ENCODE results near the gene AQP1. TPM values are rescaled to one million over a fixed set of nuclear protein-coding genes. Genes with fewer than 3 reads are reported as not detected.

AQP1 gene
- total RNA-seq, 1 experiment from 2014 or later, result 0.15 TPM

DNA sequence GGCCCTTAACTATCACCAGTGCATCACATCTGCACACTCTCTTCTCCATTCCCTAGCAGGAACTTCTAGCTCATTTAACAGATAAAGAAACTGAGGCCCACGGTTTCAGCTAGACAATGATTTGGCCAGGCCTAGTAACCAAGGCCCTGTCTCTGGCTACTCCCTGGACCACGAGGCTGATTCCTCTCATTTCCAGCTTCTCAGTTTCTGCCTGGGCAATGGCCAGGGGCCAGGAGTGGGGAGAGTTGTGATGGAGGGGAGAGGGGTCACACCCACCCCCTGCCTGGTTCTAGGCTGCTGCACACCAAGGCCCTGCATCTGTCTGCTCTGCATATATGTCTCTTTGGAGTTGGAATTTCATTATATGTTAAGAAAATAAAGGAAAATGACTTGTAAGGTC, 13.5 kb downstream of the AQP1 start:
- H3K27ac ChIP-seq (ENCODE audit: insufficient read length, low read depth, low read length), result no peak overlapping the region
- Mint-ChIP-seq H3K4me3 (no peak overlapping the region), H3K4me1 (peaks cover 0 to 3% of the 10 kb centered on the region in 2 experiments; a peak in 2 of 4 replicates), H3K27ac (no peak overlapping the region), H3K36me3 (ENCODE audit: insufficient read depth in 1 of 3, low read depth in 3 of 3) (no peaks in the 10 kb centered on the region), H3K9me3 (no peaks in the 10 kb centered on the region; a peak in 1 of 5 replicates), H3K27me3 (ENCODE audit: low read depth) (peaks cover 36% of the 10 kb centered on the region)
- no peak overlapping the region for H2BK15ac ChIP-seq (ENCODE audit: low read depth, low read length)
- H3K9ac ChIP-seq (ENCODE audit: extremely low read depth, insufficient read length, low read length), result no peak overlapping the region
- no peak overlapping the region for H4K5ac ChIP-seq (ENCODE audit: insufficient read length, low read depth, low read length)
- no peak overlapping the region for H2AK5ac ChIP-seq (ENCODE audit: insufficient read length, low read length)
- no peak overlapping the region for H3K4me2 ChIP-seq (ENCODE audit: insufficient read depth, insufficient read length, low read length)
- no peak overlapping the region for H3K23ac ChIP-seq (ENCODE audit: insufficient read length, low read depth, low read length)
- TF ChIP-seq CTCF (conservative IDR thresholded peaks at IDR 0.05), result no peak
- H3K23me2 ChIP-seq (ENCODE audit: insufficient read length, low read depth, low read length, poor library complexity, severe bottlenecking), result no peaks in the 10 kb centered on the region
- no peak overlapping the region for H4K8ac ChIP-seq (replicated peaks; ENCODE audit: insufficient read length, low read depth, low read length)
- no peak overlapping the region for H3K56ac ChIP-seq (ENCODE audit: insufficient read length, low read depth, low read length)
- H3K9me3 ChIP-seq (ENCODE audit: control insufficient read depth, low read depth, low read length), result no peaks in the 10 kb centered on the region
- H2BK20ac ChIP-seq (ENCODE audit: low read depth, low read length, poor library complexity, severe bottlenecking), result no peak overlapping the region
- no peak overlapping the region for H4K91ac ChIP-seq (ENCODE audit: insufficient read length, low read depth, low read length)
- no peak overlapping the region for H2BK5ac ChIP-seq (ENCODE audit: insufficient read length, low read length)
- no peaks in the 10 kb centered on the region for H3K79me1 ChIP-seq (ENCODE audit: insufficient read depth, low read depth, low read length, poor library complexity, severe bottlenecking)
- H3K4me1 ChIP-seq (ENCODE audit: insufficient read depth, low read length), result no peaks in the 10 kb centered on the region
- no peaks in the 10 kb centered on the region for H3K27me3 ChIP-seq (ENCODE audit: insufficient read depth, low read length)
- no peak overlapping the region for H3K4ac ChIP-seq (ENCODE audit: low read depth, low read length)
- no peak overlapping the region for H3T11ph ChIP-seq (ENCODE audit: low read length)
- H4K20me1 ChIP-seq (ENCODE audit: control insufficient read depth, insufficient read depth, insufficient read length), result no peaks in the 10 kb centered on the region
- no peak overlapping the region for H2BK120ac ChIP-seq (ENCODE audit: low read depth, low read length, poor library complexity, severe bottlenecking)
- WGBS (ENCODE audit: extremely low coverage, insufficient read length, low lambda C conversion rate), result no CpG with 5 or more reads among the region's 2 CpGs
- H3K79me2 ChIP-seq (ENCODE audit: insufficient read depth, low read length), result no peaks in the 10 kb centered on the region
- no peak for DNase-seq
- no peak overlapping the region for H3K14ac ChIP-seq (ENCODE audit: insufficient read depth, low read length)
- H2AFZ ChIP-seq (ENCODE audit: low read length), result no peak overlapping the region
- no peak overlapping the region for H3K18ac ChIP-seq (ENCODE audit: insufficient read length, low read depth, low read length)
- H2BK12ac ChIP-seq (ENCODE audit: insufficient read length, low read depth, low read length), result no peak overlapping the region

All from H9 (cell line).